Osteocyte (in vitro differentiated cells): ENCODE results near the gene SLC26A8. TPM values are rescaled to one million over a fixed set of nuclear protein-coding genes. Genes with fewer than 3 reads are reported as not detected.
"Not testable (repeated sequence)": the region's sequence is repeated elsewhere in the genome, so short reads cannot be mapped to it uniquely, and the experiment has no call there.

Experiments used
- DNase-seq: peaks from one replicate; pipeline ENCODE4 v3.0.0; 2021; ENCODE audit warnings: mixed read lengths; ENCODE audit not compliant: unreplicated experiment; ENCODE audit errors: extremely low spot score
- H3K27ac Mint-ChIP-seq: one replicate; pipeline ENCODE4 v1.8.0; 2021; ENCODE audit warnings: mild to moderate bottlenecking, mixed read lengths; ENCODE audit not compliant: unreplicated experiment
- H3K27me3 Mint-ChIP-seq: one replicate; pipeline ENCODE4 v1.8.0; 2021; ENCODE audit warnings: mixed read lengths; ENCODE audit not compliant: unreplicated experiment
- H3K36me3 Mint-ChIP-seq: one replicate; pipeline ENCODE4 v1.8.0; 2021; ENCODE audit warnings: mixed read lengths; ENCODE audit not compliant: unreplicated experiment
- H3K4me1 Mint-ChIP-seq: one replicate; pipeline ENCODE4 v1.8.0; 2021; ENCODE audit warnings: mixed read lengths; ENCODE audit not compliant: unreplicated experiment
- H3K4me3 Mint-ChIP-seq: one replicate; pipeline ENCODE4 v1.8.0; 2021; ENCODE audit warnings: mild to moderate bottlenecking, moderate library complexity, mixed read lengths; ENCODE audit not compliant: unreplicated experiment
- H3K9me3 Mint-ChIP-seq: one replicate; pipeline ENCODE4 v1.8.0; 2021; ENCODE audit warnings: mixed read lengths; ENCODE audit not compliant: unreplicated experiment
- total RNA-seq: library from RNA; stranded (reverse); gene quantifications from 2 replicates; pipeline ENCODE4 v1.2.1, GENCODE V29; 2021
- TF ChIP-seq, protein P1 (sequence below): fragments of 200-600 bp; sonication (generic); IDR thresholded peaks from 2 replicates; pipeline ENCODE4 v1.5.0; 2021; ENCODE audit warnings: antibody characterized with exemption, mild to moderate bottlenecking, moderate library complexity

Gene SLC26A8
- total RNA-seq, 1 donor from 2014 or later, result not detected

- no peaks in the 10 kb centered on the region for H3K36me3 Mint-ChIP-seq
- H3K27ac Mint-ChIP-seq, result no peak overlapping the region
- no peaks in the 10 kb centered on the region for H3K4me1 Mint-ChIP-seq
- no peaks in the 10 kb centered on the region for H3K9me3 Mint-ChIP-seq
- H3K27me3 Mint-ChIP-seq, result peaks cover 3% of the 10 kb centered on the region
- TF ChIP-seq, protein P1, sequence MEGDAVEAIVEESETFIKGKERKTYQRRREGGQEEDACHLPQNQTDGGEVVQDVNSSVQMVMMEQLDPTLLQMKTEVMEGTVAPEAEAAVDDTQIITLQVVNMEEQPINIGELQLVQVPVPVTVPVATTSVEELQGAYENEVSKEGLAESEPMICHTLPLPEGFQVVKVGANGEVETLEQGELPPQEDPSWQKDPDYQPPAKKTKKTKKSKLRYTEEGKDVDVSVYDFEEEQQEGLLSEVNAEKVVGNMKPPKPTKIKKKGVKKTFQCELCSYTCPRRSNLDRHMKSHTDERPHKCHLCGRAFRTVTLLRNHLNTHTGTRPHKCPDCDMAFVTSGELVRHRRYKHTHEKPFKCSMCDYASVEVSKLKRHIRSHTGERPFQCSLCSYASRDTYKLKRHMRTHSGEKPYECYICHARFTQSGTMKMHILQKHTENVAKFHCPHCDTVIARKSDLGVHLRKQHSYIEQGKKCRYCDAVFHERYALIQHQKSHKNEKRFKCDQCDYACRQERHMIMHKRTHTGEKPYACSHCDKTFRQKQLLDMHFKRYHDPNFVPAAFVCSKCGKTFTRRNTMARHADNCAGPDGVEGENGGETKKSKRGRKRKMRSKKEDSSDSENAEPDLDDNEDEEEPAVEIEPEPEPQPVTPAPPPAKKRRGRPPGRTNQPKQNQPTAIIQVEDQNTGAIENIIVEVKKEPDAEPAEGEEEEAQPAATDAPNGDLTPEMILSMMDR, result no peak
- no peak overlapping the region for H3K4me3 Mint-ChIP-seq
- no peak for DNase-seq
These were observed 81.1 kb downstream of the SLC26A8 start for GRCh38 chr6:35943390-35943789.

DNA sequence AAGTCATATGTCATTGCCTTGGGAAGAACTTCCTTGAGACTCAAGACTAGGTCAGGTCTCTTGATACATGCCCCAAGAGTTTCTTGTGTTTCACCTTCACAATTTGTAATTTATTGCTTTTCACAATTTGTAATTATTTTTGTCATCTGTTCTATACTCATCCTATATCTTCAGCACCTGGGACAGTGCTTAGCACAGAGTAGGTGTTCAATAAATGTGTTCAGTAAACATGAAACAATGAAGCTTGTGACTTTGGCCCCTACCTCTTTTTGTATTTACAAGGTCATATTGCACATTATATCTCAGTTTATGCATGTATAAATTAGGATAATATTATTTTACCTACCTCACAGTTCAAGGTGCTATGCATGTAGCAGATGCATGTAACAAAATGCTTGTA is 82.1 kb downstream of the SLC26A8 start:
- no peaks in the 10 kb centered on the region for H3K36me3 Mint-ChIP-seq
- H3K9me3 Mint-ChIP-seq, result no peaks in the 10 kb centered on the region
- no peak for DNase-seq
- no peak overlapping the region for H3K27ac Mint-ChIP-seq
- H3K27me3 Mint-ChIP-seq, result peaks cover 3% of the 10 kb centered on the region
- H3K4me3 Mint-ChIP-seq, result no peak overlapping the region
- no peaks in the 10 kb centered on the region for H3K4me1 Mint-ChIP-seq
- TF ChIP-seq, protein P1, result no peak

DNA sequence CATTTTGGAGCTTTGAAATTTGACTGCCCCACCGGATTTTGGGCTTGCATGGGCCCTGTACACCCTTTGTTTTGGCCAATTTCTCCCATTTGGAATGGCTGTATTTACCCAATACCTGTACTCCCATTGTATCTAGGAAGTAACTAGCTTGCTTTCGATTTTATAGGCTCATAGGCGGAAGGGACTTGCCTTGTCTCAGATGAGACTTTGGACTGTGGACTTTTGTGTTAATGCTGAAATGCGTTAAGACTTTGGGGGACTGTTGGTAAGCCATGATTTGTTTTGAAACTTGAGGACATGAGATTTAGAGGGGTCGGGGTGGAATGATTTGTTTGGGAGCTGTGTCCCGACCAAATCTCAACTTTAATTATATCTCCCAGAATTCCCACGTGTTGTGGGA is 83.3 kb downstream of the SLC26A8 start:
- H3K9me3 Mint-ChIP-seq, H3K27ac Mint-ChIP-seq, H3K27me3 Mint-ChIP-seq, H3K4me3 Mint-ChIP-seq, H3K4me1 Mint-ChIP-seq, DNase-seq, H3K36me3 Mint-ChIP-seq: not testable (repeated sequence)

GRCh38 chr6:35940014-35940413 is 84.4 kb downstream of the SLC26A8 start:
- H3K4me1 Mint-ChIP-seq, H3K9me3 Mint-ChIP-seq, H3K4me3 Mint-ChIP-seq, DNase-seq, H3K27ac Mint-ChIP-seq, H3K27me3 Mint-ChIP-seq, H3K36me3 Mint-ChIP-seq: not testable (repeated sequence)

DNA sequence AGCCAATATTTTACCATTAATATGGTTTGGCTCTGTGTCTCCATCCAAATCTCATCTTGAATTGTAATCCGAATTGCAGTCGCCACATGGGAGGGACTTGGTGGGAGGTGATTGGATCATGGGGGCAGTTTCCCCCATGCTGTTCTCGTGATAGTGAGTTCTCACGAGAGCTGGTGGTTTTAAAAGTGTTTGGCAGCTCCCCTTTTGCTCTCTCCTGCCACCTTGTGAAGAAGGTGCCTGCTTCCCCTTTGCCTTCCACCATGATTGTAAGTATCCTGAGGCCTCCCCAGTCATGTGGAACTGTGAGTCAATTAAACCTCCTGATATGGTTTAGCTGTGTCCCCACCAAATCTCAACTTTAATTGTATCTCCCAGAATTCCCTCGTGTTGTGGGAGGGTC is 85.2 kb downstream of the SLC26A8 start:
- not testable (repeated sequence) for H3K36me3 Mint-ChIP-seq, H3K4me3 Mint-ChIP-seq, DNase-seq, H3K9me3 Mint-ChIP-seq, H3K27ac Mint-ChIP-seq, H3K4me1 Mint-ChIP-seq
- peaks cover 15% of the 10 kb centered on the region for H3K27me3 Mint-ChIP-seq

DNA sequence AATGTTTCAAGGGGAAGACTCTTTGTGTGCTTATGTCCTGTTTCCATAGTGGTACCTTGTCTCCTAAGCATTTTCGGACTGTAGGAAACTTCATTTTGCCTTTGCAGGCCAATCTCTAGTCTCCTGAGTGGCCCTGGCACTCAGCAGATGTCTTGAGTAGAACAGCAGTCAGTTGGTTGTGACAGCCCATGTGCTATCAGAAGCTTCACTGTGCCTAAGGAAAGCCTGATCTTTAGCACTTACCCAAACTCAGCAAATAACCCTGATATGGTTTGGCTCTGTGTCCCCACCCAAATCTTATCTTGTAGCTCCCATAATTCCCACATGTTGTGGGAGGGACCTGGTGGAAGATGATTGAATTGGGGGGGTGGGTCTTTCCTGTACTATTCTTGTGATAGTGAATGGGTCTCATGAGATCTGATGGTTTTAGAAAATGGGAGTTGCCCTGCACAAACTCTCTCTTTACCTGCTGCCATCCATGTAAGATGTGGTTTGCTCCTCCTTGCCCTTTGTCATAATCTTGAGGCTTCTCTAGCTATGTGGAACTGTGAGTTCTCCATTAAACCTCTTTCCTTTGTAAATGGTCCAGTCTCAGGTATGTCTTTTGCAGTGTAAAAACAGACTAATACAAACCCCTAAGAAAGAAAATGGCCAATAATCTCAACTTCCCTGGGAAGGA is 87.6 kb downstream of the SLC26A8 start:
- Mint-ChIP-seq H3K27ac (no peak overlapping the region), H3K27me3 (peaks cover 15% of the 10 kb centered on the region), H3K36me3 (no peaks in the 10 kb centered on the region), H3K9me3 (no peaks in the 10 kb centered on the region), H3K4me3 (no peak overlapping the region), H3K4me1 (no peaks in the 10 kb centered on the region)
- DNase-seq, result no peak
- TF ChIP-seq, protein P1, result no peak
